DND-41 (cell line): ENCODE data around the gene EXOC3L1.

Source experiments
- CTCF ChIP-seq: IDR thresholded peaks from 2 replicates; pipeline ENCODE4 v1.5.1; 2012; ENCODE audit warnings: borderline replicate concordance, low read length, moderate library complexity, mild to moderate bottlenecking; ENCODE audit not compliant: poor library complexity, severe bottlenecking; ENCODE audit errors: extremely low read depth
- EZH2 ChIP-seq: IDR thresholded peaks from 3 replicates; pipeline ENCODE4 v1.6.1; 2012; ENCODE audit warnings: borderline replicate concordance, low read depth, mild to moderate bottlenecking, moderate library complexity, low read length, inconsistent platforms; ENCODE audit not compliant: severe bottlenecking

DNA sequence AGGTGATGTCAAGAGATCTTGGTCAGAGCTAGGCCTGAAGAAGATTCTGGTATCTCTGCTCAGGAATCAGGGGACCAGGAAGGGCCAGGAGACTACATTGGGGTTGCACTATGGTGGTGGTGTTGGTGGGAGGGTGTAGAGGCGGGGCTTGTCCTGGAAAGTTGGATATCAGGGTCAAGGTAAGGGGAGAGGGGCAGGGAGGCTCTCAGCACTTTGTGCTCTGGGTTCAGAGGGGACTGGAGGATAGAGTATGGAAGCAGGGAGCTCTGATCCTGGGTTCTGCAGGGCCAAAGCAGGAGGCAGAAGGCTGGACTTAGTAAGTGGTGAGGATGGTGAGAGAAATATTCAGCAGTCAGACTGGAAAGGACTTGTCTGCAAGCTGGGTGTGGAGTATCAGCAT is 16.6 kb downstream of the EXOC3L1 start:
- TF ChIP-seq CTCF (no peak), EZH2 (no peak)
